A673 (cell line): Measurements from ENCODE around the gene ACADSB. TPM values are rescaled to one million over a fixed set of nuclear protein-coding genes. Genes with fewer than 3 reads are reported as not detected.

Source experiments
- BruUV-seq: library from RNA; stranded (reverse); fragments of 400-500 nt; replicated peaks from 2 replicates; lab custom pipeline; 2021; lab: Mats Ljungman, UMichigan
- CTCF ChIA-PET: fragments of 300-600 bp; sonication (Branson Sonifier 250); formaldehyde crosslinking; loops from one replicate; lab custom pipeline; 2022; ENCODE audit warnings: antibody characterized with exemption; lab: Charles Lee
- POLR2A ChIA-PET: fragments of 300-600 bp; sonication (Branson Sonifier 250); formaldehyde crosslinking; loops from one replicate; lab custom pipeline; 2022; ENCODE audit warnings: antibody characterized with exemption; ENCODE audit not compliant: low non-redundant PET; lab: Charles Lee
- DNase-seq: peaks from one replicate; pipeline ENCODE4 v3.0.0-alpha.2; 2015; ENCODE audit warnings: low spot score
- H3K27ac ChIP-seq: fragments of 200-600 bp; sonication (generic); 2 replicates; pipeline ENCODE4 v1.5.1; 2016; ENCODE audit warnings: mixed run types, low read depth, mild to moderate bottlenecking, mixed read lengths, antibody characterized with exemption, low read length; ENCODE audit not compliant: poor library complexity, severe bottlenecking
- H3K27me3 ChIP-seq: fragments of 200-600 bp; sonication (generic); replicated peaks from 2 replicates; pipeline ENCODE4 v1.6.1; 2017; ENCODE audit warnings: mixed run types, low read depth, mild to moderate bottlenecking, mixed read lengths, antibody characterized with exemption, low read length; ENCODE audit not compliant: insufficient read depth, poor library complexity
- H3K36me3 ChIP-seq: fragments of 200-600 bp; sonication (generic); 2 replicates; pipeline ENCODE4 v1.6.1; 2016; ENCODE audit warnings: mixed run types, mild to moderate bottlenecking, mixed read lengths, antibody characterized with exemption, low read length; ENCODE audit not compliant: insufficient read depth, poor library complexity, severe bottlenecking
- H3K4me1 ChIP-seq: fragments of 200-600 bp; sonication (generic); 2 replicates; pipeline ENCODE4 v1.6.1; 2017; ENCODE audit warnings: mixed run types, mild to moderate bottlenecking, mixed read lengths, antibody characterized with exemption, low read length; ENCODE audit not compliant: insufficient read depth, poor library complexity, severe bottlenecking
- H3K4me3 ChIP-seq: fragments of 200-600 bp; sonication (generic); 2 replicates; pipeline ENCODE4 v1.5.1; 2016; ENCODE audit warnings: low read depth, mixed run types, mild to moderate bottlenecking, mixed read lengths, low read length; ENCODE audit not compliant: poor library complexity, severe bottlenecking
- H3K9me3 ChIP-seq: fragments of 200-600 bp; sonication (generic); 2 replicates; pipeline ENCODE4 v1.6.1; 2016; ENCODE audit warnings: mixed run types, low read depth, mild to moderate bottlenecking, mixed read lengths, antibody characterized with exemption, low read length; ENCODE audit not compliant: poor library complexity, severe bottlenecking
- CTCF ChIP-seq: fragments of 300-800, 200-600 bp; sonication (generic); conservative IDR thresholded peaks from 2 replicates; pipeline ENCODE4 v1.5.1; 2017; ENCODE audit warnings: low read depth, mild to moderate bottlenecking, antibody characterized with exemption, low read length, moderate library complexity, mixed read lengths
- EZH2 ChIP-seq: fragments of 200-600 bp; sonication (generic); IDR thresholded peaks from 2 replicates; pipeline ENCODE4 v1.6.1; 2017; ENCODE audit warnings: borderline replicate concordance, low read depth, mild to moderate bottlenecking, mixed read lengths, antibody characterized with exemption, low read length; ENCODE audit not compliant: poor library complexity, severe bottlenecking
- intact Hi-C: fragments of 100-400 bp; cut with micrococcal nuclease; formaldehyde crosslinking; loops from one replicate; pipeline ENCODE4 v1.10.0; 2022; ENCODE audit not compliant: unreplicated experiment
- total RNA-seq: library from RNA; stranded (reverse); gene quantifications from 2 replicates; pipeline ENCODE4 v1.2.3, GENCODE V29; 2021

The ACADSB gene
- total RNA-seq, 1 experiment from 2014 or later: 20.4 TPM

GRCh38 chr10:123034332-123034731 lies 25.5 kb downstream of the ACADSB start:
- BruUV-seq: no TSS peak
- POLR2A ChIA-PET: no interaction called here
- CTCF ChIA-PET: no interaction called here
- Histone ChIP-seq H3K4me3 (no peak overlapping the region), H3K9me3 (no peaks in the 10 kb centered on the region), H3K36me3 (no peaks in the 10 kb centered on the region), H3K27me3 (no peaks in the 10 kb centered on the region), H3K27ac (no peak overlapping the region), H3K4me1 (no peaks in the 10 kb centered on the region)
- no peak for TF ChIP-seq CTCF
- no peak for TF ChIP-seq EZH2
- intact Hi-C loops: no loop called here
- DNase-seq: no peak

- intact Hi-C loops: no loop called here
- ChIA-PET POLR2A (no interaction called here), CTCF (no interaction called here)
- BruUV-seq: no TSS peak
- no peak for DNase-seq
- Histone ChIP-seq H3K9me3 (no peaks in the 10 kb centered on the region), H3K36me3 (no peaks in the 10 kb centered on the region), H3K4me3 (no peak overlapping the region), H3K4me1 (no peaks in the 10 kb centered on the region), H3K27ac (no peak overlapping the region), H3K27me3 (no peaks in the 10 kb centered on the region)
- TF ChIP-seq CTCF (no peak), EZH2 (no peak)
Observed at GRCh38 chr10:123035467-123036086, 26.8 kb downstream of the ACADSB start.

- TF ChIP-seq CTCF (no peak), EZH2 (no peak)
- POLR2A ChIA-PET: no interaction called here
- BruUV-seq: no TSS peak
- Histone ChIP-seq H3K4me3 (no peak overlapping the region), H3K4me1 (no peaks in the 10 kb centered on the region), H3K9me3 (no peaks in the 10 kb centered on the region), H3K36me3 (no peaks in the 10 kb centered on the region), H3K27ac (no peak overlapping the region), H3K27me3 (no peaks in the 10 kb centered on the region)
- intact Hi-C loops: no loop called here
- DNase-seq: no peak
- CTCF ChIA-PET: no interaction called here
Observed at GRCh38 chr10:123038782-123039631, 30.2 kb downstream of the ACADSB start.
